Lower leg skin (tissue), 4 donors: ENCODE results near the gene CMBL. TPM values are rescaled to one million over a fixed set of nuclear protein-coding genes. Genes with fewer than 3 reads are reported as not detected.
"Not testable (repeated sequence)": the region's sequence is repeated elsewhere in the genome, so short reads cannot be mapped to it uniquely, and the experiment has no call there.

Experiments
- DNase-seq, 2 donors: peaks; one replicate each; pipeline ENCODE4 v3.0.0-alpha.2; 2019; ENCODE audit warnings: low spot score in 2 of 2
- H3K4me3 ChIP-seq: fragments of 200-600 bp; sonication (generic); 2 replicates; pipeline ENCODE4 v1.5.1; 2017; ENCODE audit warnings: mild to moderate bottlenecking, low read depth; ENCODE audit not compliant: poor library complexity, severe bottlenecking
- CTCF ChIP-seq, 3 donors: fragments of 450-650 bp; IDR thresholded peaks; one replicate each; pipeline ENCODE4 v1.5.1; 2016; ENCODE audit warnings: antibody characterized with exemption in 3 of 3, mild to moderate bottlenecking in 3 of 3, moderate library complexity in 2 of 3
- POLR2A ChIP-seq, 2 donors: fragments of 450-650 bp; IDR thresholded peaks; one replicate each; pipeline ENCODE4 v1.6.1; 2016 to 2017; ENCODE audit warnings: antibody characterized with exemption in 2 of 2, mild to moderate bottlenecking in 1 of 2, moderate library complexity in 1 of 2
- WGBS, 2 donors: methylation state at CpG; one replicate each; pipeline ENCODE4 v1.1.5; 2018; 5-methylcytosine and 5-hydroxymethylcytosine counted together
- intact Hi-C: fragments of 100-400 bp; cut with DNase I; formaldehyde crosslinking; loops from one replicate; pipeline ENCODE4 v1.15.0; 2023; ENCODE audit warnings: low total_unique reads
- total RNA-seq, 4 donors: library from RNA; depleted of rRNA; stranded (reverse); fragments of >200 nt; gene quantifications; one replicate each; pipeline ENCODE4 v1.1.0, GENCODE V29; 2016

The CMBL gene
- total RNA-seq, 4 donors from 2014 or later: 1.8 to 3.2 (median 2.4) TPM

- TF ChIP-seq CTCF (IDR thresholded peaks at IDR 0.05): no peak
- no peak for TF ChIP-seq POLR2A (IDR thresholded peaks at IDR 0.05)
- no peak overlapping the region for H3K4me3 ChIP-seq
- WGBS, 2 donors: 90 to 92% methylated on average over 9 of the region's 9 CpGs
- intact Hi-C loops: no loop called here
- DNase-seq: peak in 1 of 2 donors; percentile 52
These were observed 31.7 kb downstream of the CMBL start for GRCh38 chr5:10275991-10276390.

- WGBS, 2 donors: 80 to 85% methylated on average over 10 of the region's 10 CpGs
- no peak overlapping the region for H3K4me3 ChIP-seq
- DNase-seq: peak in 1 of 2 donors; percentile 37
- intact Hi-C loops: no loop called here
- TF ChIP-seq CTCF (IDR thresholded peaks at IDR 0.05) (no peak), POLR2A (IDR thresholded peaks at IDR 0.05) (no peak)
These were observed 32.2 kb downstream of the CMBL start for GRCh38 chr5:10275460-10275859.

GRCh38 chr5:10272875-10273209, 34.9 kb downstream of the CMBL start:
- peak in 1 of 2 donors; percentile 23 for DNase-seq
- WGBS, 2 donors: 75 to 77% methylated on average over 6 of the region's 6 CpGs

GRCh38 chr5:10272053-10272874, 35.4 kb downstream of the CMBL start:
- TF ChIP-seq POLR2A (IDR thresholded peaks at IDR 0.05) (no peak), CTCF (IDR thresholded peaks at IDR 0.05) (no peak)
- 81 to 86% methylated on average over 9 of the region's 9 CpGs for WGBS, 2 donors

More at GRCh38 chr5:10272875-10273209, 34.9 kb downstream of the CMBL start:
- intact Hi-C loops, H3K4me3 ChIP-seq: not testable (repeated sequence)

GRCh38 chr5:10268100-10268499, 39.6 kb downstream of the CMBL start:
- no peak overlapping the region for H3K4me3 ChIP-seq
- no peak for TF ChIP-seq CTCF (IDR thresholded peaks at IDR 0.05)
- TF ChIP-seq POLR2A (IDR thresholded peaks at IDR 0.05): no peak
- intact Hi-C loops: no loop called here
- WGBS, 2 donors: 91% methylated on average over 10 of the region's 10 CpGs
- no peak for DNase-seq

More at GRCh38 chr5:10272053-10272874, 35.4 kb downstream of the CMBL start:
- no peak overlapping the region for H3K4me3 ChIP-seq
- intact Hi-C loops: no loop called here
- DNase-seq: peak in 1 of 2 donors; percentile 76

GRCh38 chr5:10266839-10267238, 40.9 kb downstream of the CMBL start:
- TF ChIP-seq POLR2A (IDR thresholded peaks at IDR 0.05) (no peak), CTCF (IDR thresholded peaks at IDR 0.05) (no peak)
- no peak overlapping the region for H3K4me3 ChIP-seq
- WGBS, 2 donors: 85% methylated on average over 4 of the region's 4 CpGs
- DNase-seq: no peak
- intact Hi-C loops: no loop called here
